HG02938 (cell line): ENCODE data around the gene CACNB2.
"Not testable (repeated sequence)": the region's sequence is repeated elsewhere in the genome, so short reads cannot be mapped to it uniquely, and the experiment has no call there.

Source experiments
- ATAC-seq: cut with Tn5 transposase; IDR thresholded peaks from one replicate; pipeline ENCODE4 v1.9.1; 2021; ENCODE audit warnings: mild to moderate bottlenecking, moderate library complexity; ENCODE audit not compliant: unreplicated experiment

Gene CACNB2

DNA sequence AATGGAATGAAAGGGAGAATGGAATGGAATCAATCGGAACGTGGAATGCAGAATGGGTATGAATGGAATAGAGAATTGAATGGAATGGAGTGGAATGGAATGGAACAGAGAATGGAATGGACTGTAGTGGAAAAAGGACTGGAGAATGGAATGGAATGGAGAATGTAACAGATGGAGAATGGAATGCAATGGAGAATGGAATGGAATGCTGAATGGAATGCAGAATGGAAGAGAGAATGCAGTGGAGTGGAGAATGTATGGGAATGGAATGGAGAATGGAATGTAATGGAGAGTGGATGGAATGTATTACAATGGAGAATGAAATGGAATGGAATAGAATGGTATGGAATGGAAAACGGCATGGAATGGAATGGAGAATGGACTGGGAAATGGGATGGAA lies 414.3 kb downstream of the CACNB2 start:
- ATAC-seq: no peak

GRCh38 chr10:18556522-18557147 lies 416.4 kb downstream of the CACNB2 start:
- no peak for ATAC-seq

GRCh38 chr10:18557960-18558359 lies 417.7 kb downstream of the CACNB2 start:
- no peak for ATAC-seq

GRCh38 chr10:18561861-18562551 lies 421.8 kb downstream of the CACNB2 start:
- ATAC-seq: no peak

DNA sequence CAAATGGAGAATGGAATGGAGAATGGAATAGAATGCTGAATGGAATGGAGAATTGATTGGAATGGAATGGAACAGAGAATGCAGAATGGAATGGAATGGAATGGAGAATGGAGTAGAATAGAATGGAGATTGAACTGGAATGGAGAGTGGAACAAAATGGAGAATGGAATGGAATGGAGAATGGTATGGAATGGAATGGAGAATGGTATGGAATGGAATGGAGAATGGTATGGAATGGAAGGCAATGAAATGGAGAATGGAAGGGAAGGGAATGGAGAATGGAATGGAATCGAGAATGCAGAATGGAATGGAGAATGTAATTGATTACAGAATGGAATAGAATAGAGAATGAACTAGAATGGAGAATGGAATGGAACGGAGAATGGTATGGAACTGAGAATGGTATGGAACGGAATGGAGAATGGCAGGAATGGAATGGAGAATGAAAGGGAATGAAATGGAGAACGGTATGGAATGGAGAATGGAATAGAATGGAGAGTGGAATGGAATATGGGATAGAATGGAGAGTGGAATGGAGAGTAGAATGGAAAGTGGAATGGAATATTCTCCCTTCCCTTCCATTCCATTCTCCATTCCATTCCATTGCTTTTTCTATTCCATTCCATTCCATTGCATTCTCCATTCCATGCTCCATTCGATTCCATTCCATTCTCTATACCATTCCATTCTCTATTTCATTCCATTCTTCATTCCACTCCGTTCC lies 422.9 kb downstream of the CACNB2 start:
- ATAC-seq: no peak

GRCh38 chr10:18565006-18565405 lies 424.8 kb downstream of the CACNB2 start:
- ATAC-seq: no peak

GRCh38 chr10:18566177-18566576 lies 426.0 kb downstream of the CACNB2 start:
- no peak for ATAC-seq

- ATAC-seq: no peak
Observed at GRCh38 chr10:18567343-18567856, 427.2 kb downstream of the CACNB2 start.

GRCh38 chr10:18570386-18570785 lies 430.2 kb downstream of the CACNB2 start:
- ATAC-seq: not testable (repeated sequence)

DNA sequence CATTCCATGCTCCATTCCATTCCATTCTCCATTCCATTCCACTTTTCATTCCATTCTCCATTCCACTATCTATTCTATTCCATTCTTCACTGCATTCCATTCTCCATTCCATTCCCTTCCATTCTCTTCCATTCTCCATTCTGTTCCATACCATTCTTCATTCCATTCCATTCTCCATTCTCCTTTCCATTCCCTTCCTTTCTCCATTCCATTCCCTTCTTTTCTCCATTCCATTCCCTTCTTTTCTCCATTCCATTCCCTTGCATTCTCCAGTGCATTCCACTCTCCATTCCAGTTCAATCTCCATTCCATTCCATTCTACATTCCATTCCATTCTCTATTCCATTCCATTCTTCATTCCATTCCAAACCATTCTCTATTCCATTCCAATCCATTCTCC lies 430.9 kb downstream of the CACNB2 start:
- no peak for ATAC-seq

DNA sequence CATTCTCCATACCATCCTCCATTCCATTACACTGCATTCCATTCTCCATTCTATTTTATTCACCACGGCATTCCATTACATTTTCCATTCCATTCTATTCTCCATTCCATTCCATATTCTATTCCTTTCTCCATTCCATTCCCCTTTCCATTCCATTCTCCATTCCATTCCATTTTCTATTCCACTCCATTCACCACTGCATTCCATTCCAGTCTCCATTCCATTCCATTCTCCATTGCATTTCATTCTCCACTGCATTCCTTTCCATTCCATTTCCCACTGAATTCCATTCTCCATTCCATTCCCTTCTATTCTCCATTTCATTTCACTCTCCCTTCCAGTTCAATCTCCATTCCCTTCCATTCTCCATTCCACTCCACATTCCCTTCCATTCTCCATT lies 431.6 kb downstream of the CACNB2 start:
- no peak for ATAC-seq

GRCh38 chr10:18572959-18573561 lies 432.8 kb downstream of the CACNB2 start:
- ATAC-seq: no peak

- no peak for ATAC-seq
Observed at GRCh38 chr10:18576586-18576985, 436.4 kb downstream of the CACNB2 start.

GRCh38 chr10:18577823-18578685 lies 437.8 kb downstream of the CACNB2 start:
- ATAC-seq: no peak

GRCh38 chr10:18582803-18583202 lies 442.6 kb downstream of the CACNB2 start:
- no peak for ATAC-seq

DNA sequence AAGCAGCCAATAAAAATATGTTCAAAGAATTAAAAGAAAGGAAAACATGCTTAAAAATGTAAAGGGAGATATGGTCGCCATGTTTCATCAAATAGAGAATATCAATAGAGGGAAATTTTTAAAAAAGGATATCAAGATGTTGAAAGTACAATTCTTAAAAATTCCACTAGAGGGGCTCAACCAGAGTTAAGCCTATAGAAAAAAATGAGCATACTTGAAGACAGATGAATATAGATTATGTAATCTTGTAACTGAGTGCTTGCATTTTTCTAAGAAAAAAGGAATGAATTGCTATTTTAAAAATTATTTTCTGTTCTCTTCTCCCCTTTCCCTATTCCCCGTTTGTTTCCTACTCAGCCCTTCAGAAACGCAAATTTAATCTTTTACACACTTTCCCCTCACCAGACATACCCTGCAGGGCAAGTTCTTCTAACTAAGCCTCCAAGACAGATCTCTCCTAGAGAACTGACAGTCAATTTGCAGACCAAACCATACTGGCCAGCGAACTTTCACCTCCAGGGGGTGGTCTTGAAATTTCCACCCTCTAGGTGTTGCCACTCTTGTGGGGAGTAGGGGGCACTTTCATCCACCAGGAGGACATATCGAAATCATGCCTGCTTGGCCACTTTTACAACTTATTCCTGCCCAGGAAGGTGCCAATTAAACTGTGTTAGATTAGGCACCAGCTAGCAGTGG lies 443.5 kb downstream of the CACNB2 start:
- no peak for ATAC-seq

DNA sequence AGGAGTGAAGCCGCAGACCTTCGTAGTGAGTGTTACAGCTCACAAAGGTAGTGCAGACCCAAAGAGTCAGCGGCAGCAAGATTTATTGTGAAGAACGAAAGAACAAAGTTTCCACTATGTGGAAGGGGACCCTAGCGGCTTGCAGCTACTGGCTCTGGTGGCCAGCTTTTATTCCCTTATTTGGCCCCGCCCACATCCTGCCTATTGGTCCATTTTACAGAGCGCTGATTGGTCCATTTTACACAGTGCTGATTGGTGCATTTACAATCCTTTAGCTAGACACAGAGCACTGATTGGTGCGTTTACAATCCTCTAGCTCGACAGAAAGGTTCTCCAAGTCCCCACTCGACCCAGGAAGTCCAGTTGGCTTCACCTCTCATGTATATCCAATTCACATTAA lies 446.4 kb downstream of the CACNB2 start:
- not testable (repeated sequence) for ATAC-seq

- ATAC-seq: not testable (repeated sequence)
Observed at GRCh38 chr10:18591141-18591540, 450.9 kb downstream of the CACNB2 start.
